DMS153 (cell line): ENCODE measurements around the gene RNLS.

ENCODE experiments used
- DNase-seq: peaks from one replicate; lab custom pipeline; 2025; lab: John Stamatoyannopoulos, UW

Gene RNLS

GRCh38 chr10:88551246-88551645 is 31.9 kb downstream of the RNLS start:
- DNase-seq: no peak

GRCh38 chr10:88546497-88546896 is 36.6 kb downstream of the RNLS start:
- no peak for DNase-seq

- DNase-seq: no peak
Observed at GRCh38 chr10:88545359-88545758, 37.8 kb downstream of the RNLS start.

GRCh38 chr10:88544140-88544870 is 38.8 kb downstream of the RNLS start:
- no peak for DNase-seq

- DNase-seq: no peak
Observed at GRCh38 chr10:88542522-88542921, 40.6 kb downstream of the RNLS start.

- DNase-seq: no peak
Observed at GRCh38 chr10:88541116-88541626, 41.9 kb downstream of the RNLS start.

- DNase-seq: no peak
Observed at GRCh38 chr10:88540351-88540750, 42.8 kb downstream of the RNLS start.

GRCh38 chr10:88538048-88538447 is 45.1 kb downstream of the RNLS start:
- no peak for DNase-seq

GRCh38 chr10:88537322-88537721 is 45.8 kb downstream of the RNLS start:
- DNase-seq: no peak

- no peak for DNase-seq
Observed at GRCh38 chr10:88536437-88536836, 46.7 kb downstream of the RNLS start.

GRCh38 chr10:88534072-88534665 is 48.9 kb downstream of the RNLS start:
- DNase-seq: no peak

GRCh38 chr10:88531392-88532052 is 51.6 kb downstream of the RNLS start:
- DNase-seq: no peak

GRCh38 chr10:88530629-88531391 is 52.3 kb downstream of the RNLS start:
- no peak for DNase-seq

- DNase-seq: no peak
Observed at GRCh38 chr10:88530093-88530492, 53.0 kb downstream of the RNLS start.

- no peak for DNase-seq
Observed at GRCh38 chr10:88528806-88529570, 54.1 kb downstream of the RNLS start.

GRCh38 chr10:88528201-88528600 is 54.9 kb downstream of the RNLS start:
- DNase-seq: no peak

- no peak for DNase-seq
Observed at GRCh38 chr10:88527245-88527644, 55.9 kb downstream of the RNLS start.

GRCh38 chr10:88526501-88527105 is 56.5 kb downstream of the RNLS start:
- no peak for DNase-seq

GRCh38 chr10:88525371-88526069 is 57.6 kb downstream of the RNLS start:
- DNase-seq: no peak

GRCh38 chr10:88523739-88524400 is 59.2 kb downstream of the RNLS start:
- no peak for DNase-seq
